GM21367 (cell line): ENCODE data around the gene HOMEZ.
A peak's percentile ranks its signal among the peaks of the same experiment; 100 is the strongest.

Experiments used
- ATAC-seq: cut with Tn5 transposase; IDR thresholded peaks from one replicate; pipeline ENCODE4 v1.9.1; 2021; ENCODE audit not compliant: unreplicated experiment

The HOMEZ gene

DNA sequence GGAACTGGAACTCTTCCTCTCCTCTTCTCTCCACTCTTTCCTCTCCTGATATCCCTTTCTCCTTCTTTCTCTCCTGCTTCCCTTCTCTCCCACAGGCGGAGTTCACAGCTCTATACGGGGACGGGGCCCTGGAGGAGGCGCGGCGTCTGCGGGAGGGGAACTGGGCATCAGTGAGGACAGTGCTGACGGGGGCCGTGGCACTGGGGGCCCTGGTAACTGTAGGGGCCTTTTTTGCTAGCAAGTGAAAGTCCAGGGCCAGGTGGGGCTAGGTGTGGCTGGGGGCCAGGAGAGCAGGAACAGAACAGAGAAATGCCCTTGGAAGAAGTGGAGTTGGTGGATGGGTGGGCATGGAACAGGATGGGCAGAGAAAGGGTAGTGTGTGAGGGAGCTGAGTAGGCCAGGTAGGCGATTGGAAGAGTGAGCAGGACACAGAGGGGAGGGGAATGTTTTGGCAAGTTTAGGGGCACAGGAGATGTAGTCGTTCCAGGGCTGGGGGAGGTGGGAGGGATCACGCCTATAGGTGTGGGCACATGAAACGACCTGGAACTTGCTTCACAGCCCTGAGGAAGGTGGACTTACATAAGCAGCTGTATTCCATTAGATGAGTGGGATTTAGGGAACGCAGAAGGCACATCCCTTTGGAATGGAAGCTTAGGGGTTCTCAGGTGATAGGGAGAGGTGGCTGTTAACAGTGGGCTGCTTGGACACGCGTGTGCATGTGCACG, 23.0 kb upstream of the HOMEZ start:
- no peak for ATAC-seq

DNA sequence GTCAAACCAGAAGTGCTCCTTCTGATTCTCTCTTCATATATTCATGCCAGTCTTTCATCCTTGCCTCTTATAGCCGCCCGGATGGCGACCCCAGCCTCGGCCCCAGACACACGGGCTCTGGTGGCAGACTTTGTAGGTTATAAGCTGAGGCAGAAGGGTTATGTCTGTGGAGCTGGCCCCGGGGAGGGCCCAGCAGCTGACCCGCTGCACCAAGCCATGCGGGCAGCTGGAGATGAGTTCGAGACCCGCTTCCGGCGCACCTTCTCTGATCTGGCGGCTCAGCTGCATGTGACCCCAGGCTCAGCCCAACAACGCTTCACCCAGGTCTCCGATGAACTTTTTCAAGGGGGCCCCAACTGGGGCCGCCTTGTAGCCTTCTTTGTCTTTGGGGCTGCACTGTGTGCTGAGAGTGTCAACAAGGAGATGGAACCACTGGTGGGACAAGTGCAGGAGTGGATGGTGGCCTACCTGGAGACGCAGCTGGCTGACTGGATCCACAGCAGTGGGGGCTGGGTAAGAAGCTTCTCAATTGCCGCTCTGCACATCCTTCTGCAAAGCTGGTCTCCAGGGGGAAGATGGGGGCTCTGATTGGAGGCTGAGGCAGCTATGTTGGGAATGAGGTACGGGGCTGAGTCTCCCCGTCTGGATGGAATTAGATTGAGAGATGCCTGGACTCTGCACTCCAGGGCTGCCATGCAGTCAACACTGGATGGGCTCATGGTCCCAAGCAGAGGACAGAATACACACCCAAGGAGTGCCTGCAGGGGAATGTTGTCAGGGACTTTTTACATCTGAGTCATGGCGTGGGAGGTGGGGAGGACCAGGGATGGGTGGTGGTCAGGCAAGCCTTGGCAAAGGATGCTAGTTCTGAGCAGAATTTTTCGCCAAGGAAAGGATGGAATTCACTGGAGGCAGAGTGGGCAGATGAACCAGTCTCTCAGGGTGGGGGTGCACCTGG, 22.0 kb upstream of the HOMEZ start:
- no peak for ATAC-seq

DNA sequence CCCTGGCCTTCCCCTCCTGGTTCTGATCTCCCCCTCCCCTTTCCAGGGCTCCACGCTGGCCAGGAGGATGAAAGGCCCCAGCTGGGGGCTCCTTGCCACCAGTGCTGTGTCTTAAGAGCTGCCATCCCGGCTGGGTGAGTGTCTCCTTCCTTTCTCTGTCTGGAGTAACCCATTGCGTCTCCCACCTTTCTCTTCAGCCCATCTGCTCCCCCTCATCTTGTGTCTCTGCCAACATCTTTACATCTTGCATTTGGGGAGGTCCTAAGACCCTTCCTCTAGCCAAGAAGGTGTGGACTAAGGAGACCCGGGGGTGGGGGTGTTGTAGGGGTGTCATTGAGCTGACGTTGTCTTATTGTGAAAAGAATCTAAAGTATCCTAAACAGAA, 21.2 kb upstream of the HOMEZ start:
- ATAC-seq, result no peak

DNA sequence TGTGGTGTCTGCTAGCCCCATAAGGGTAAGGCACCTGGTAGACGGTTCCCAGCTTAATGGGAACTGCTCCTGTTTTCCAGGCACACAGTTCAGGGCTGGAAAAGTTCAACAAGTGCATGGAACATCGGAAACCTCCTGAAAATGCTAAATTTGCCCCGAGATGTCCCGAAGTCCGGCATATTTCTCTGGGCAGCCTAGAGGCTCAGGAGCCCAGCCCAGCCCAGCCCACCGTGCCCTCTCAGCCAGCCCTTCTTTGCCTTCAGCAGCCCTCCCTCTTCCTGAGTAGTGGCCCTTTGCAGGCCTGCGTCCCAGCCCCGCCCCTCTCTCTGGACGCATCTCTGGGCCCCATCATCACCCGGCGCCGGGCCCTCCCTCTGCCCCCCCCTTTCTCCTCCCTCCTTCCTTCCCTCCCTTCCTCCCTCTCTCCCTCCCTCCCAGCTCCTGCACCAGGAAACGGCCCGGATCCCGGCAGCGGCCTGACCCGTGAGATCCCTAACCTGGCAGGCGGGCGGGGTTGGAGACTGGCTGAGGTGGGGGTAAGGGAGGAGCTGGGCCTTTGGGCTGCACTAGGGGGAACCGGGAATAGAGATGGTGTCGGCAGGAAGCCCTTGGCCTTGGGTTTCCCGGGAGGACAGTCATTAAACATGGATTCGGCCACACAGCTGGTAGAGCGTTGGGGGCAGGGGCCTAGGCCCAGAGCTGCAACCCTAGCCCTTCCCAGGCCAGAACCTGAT, 20.6 kb upstream of the HOMEZ start, which contains the start of gene BCL2L2:
TSS of gene BCL2L2 (plus strand) at position 422 of the 734 bp plus-strand sequence. CDS start 935 bp downstream, outside the sequence.
- peak; percentile 29 for ATAC-seq

DNA sequence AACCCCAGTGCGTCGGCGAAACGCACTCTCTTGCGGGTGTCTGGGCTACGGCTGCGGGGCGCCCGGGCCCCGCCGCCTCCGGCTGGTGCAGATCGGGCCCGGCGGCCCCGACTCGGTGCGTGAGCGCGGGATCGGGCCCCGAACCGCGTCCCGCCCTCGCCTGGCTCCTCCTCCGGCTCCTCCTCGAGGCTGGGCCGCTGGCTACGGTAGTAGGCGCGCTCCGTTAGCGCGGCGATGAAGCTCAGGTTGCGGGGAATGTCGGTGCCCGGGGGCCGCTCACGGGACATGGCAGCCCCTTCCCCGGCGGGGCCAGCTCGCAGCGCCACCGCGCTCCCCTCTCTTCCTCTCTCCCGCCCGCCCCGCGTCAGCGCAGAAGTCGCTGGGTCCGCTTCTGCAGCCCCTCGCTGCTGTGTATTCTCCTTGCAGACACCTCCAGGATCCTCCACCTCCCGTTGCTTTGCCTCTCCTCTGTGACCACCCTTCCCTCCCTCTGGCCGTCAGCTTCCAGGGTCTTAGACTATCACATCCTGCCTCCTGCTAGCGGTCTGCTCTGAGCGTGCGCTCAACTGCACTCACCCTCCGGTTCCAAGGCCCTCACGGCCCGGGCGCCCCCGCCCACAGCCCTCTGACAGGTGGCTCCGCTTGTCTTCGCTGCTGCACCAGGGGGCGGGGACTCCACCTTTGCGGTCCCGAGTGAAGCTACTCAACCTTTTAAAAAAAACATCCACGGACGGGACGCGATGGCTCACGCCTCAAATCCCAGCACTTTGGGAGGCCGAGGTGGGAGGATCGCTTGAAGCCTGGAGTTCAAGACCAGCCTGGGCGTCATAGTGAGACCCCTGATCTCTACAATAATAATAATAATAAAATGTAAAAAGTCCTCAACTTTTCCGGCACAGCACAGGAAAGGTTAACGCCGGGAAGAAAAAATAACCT, 16.6 kb upstream of the HOMEZ start, which contains the start of gene PPP1R3E:
TSS of gene PPP1R3E (minus strand) at position 570 of the 936 bp plus-strand sequence. CDS start at position 287, 283 bp downstream.
- peak; percentile 20 for ATAC-seq

DNA sequence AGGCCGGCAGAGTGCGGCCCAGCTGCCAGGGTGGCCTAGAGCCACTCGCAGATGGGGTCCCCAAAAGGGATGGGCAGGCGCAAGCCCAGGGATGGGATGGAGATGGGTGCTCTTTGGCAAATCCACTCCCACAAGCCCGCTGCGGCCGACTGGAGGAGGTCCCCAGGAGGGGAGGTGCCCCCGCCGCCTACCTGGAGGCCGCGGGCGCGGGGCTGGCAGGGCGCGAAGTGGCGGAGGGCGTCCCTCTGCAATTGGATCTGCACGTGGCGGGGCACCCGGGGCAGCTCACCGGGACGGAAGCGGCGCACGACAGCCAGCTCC, 16.0 kb upstream of the HOMEZ start:
- ATAC-seq, result peak; percentile 6

DNA sequence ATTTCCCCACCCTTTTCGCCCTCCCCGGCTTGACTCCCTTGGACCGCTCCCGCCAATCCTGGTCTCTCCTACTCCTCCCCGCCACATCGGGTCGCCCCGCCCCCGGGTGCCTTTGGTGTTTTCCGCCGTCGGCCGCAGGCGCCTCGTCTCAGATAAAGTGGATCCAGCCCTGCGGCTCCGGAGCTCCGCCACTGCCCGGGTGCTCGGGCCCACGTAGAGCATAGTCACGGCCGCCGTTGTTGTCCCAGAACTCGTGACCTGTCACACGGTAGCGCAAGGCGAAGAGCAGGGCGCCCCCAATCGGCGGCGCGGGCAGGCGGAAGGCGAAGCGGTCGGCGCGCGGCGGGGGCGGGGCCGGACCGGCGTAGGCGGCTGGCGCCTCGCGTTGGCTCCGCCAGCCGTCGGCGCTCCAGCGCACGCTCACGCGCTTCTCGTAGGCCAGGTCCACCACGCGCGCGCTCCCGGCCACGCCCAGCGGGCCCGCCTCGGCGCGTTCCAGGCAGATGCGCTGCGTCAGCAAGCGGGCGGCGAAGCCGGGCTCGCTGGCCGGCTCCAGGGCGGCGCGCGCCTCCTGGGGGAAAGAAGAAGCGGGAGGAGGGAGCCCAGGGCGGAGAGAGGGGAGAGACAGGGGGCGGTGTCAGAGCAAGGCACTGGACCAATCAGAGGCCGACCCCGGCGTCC, 15.5 kb upstream of the HOMEZ start:
- ATAC-seq, result peak; percentile 65

DNA sequence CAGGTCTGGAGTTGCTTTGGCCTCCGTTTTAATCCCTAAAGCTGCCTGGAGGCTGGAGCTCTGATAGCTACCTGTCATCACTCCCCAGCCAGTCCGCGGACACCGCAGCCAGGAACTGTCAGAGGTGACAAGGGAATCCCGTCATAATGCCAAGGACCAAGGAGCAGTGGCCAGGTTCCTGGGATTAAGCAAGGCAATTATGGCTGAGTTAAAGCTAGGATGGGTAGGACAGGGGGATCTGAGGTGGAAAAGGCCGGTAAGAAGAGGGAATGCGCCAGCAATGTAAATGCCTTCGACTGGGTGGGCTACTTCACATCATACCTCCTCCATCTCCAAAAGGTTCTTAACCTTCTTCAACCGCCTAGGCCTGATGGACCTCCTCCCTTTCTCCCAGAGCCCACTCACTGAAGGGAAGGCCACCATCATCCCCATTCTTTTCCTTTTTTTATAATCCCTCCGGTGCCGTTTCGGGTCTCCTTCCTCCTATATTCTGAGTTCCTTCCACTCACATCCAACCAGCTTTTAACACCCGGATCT, 14.8 kb upstream of the HOMEZ start:
- ATAC-seq, result no peak

DNA sequence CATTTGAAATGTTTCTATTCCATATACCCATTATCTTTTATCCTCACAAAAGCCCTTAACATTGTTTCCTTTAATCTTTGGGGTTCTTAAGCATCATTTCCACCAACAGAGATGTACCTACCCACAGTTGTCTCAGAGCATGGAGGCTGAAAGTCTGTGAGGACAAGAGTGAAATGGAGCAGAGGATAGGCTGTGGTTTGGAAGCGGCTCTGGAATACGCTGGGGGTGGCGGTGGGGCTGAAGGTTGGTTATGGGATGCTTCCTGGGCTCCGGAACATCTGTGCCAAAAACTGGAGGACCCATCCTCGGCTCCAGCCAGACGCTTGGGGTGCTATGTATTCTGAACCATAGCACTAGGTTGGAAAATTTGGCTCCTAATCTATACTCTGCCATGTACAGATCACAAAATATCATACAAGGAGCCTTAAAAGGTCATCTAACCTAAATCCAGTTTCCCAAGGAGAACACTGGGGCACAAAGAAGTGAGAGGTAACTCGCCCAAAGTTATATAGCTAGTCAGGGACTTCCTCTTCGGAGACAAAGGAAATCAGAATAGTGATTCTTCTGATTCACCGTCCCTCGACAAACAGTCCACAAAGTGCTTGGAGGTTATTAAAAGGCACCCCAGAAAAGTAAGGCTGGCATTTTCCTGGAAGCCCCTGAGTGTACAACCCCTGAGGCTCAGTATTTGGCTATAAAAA, 14.2 kb upstream of the HOMEZ start:
- no peak for ATAC-seq

DNA sequence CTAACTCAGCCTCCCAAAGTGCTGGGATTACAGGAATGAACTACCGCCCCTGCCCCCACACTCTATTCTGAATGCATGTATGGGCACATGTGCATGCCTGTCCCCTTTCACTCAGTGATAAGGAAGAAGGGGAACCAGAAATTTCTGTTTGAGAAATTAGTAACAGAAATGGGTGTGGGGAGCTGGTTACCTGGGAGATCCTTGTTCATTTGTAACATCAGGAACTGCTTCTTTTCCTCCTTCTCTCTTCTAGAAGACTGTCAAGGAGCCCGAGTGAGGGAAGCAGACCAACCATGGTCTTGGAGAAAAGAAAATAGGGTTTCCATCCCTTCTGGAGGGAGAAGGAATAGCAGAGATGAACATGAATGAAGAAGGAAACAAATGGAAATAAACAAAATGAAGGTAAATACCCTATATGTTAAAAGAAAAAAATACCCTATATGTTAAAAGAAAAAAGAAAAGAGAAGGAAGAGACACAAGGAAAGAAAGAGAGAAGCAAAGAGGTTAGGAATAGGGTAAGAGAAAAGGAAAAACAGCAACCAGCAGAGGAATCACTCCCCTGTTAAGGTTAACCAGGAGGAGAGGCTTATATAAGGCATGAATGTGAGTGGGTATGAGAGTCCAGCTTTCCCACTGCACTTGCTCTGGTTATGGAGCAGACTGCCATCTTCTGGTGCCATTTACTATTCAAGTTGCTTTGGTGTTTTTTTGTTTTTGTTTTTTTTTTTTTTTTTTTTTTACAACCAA, 13.5 kb upstream of the HOMEZ start:
- no peak for ATAC-seq

DNA sequence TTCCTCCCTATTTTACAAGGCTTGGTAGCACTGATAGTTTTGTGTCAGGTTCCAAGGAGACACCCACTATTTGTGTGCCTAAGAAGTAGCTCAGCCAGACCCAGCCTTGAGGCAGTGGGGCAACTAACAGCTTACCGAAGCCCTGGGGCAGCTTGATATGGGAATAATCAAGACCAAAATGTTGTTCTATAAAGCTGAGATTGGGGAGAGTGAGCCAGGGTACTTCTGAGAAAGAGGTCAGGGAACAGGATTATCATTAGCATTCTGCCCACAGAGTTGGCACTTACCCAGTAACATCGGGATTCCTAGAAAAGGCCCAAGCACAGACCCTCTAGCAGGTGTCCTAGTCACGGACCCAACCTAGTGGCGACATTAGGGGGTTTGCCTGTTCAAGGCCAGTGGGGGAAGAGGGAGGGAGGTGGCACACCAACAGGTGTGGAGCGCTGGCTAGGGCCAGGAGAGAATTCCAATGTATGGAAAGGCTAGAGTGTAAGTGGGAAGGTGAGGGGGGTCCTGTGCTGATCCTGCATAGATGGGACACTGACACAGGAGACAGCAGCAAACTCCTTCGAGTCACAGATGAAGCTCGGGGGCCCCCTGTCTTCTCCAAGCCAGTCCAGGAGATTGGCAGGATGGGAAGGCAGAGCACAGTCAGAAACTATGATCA, 11.8 kb upstream of the HOMEZ start:
- ATAC-seq, result no peak

DNA sequence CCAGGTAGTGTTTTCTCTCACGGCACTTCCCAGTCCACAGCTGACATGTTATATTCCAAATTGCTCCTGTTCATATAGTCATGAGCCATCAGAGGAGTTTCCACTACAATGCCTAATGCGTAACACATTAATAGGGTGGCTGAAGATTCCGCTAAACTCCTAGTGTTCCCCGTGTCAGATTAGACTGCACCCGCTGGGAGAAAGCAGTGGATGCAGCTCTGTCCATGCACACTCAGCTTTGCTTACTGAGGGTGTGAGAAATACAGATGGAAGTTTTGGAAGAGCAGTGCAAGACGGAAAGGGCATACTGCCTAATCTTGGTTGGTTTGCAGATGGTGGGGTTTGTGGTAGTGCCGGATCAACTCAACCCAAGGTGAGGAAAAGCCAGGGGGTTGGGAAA, 11.2 kb upstream of the HOMEZ start:
- ATAC-seq, result no peak

DNA sequence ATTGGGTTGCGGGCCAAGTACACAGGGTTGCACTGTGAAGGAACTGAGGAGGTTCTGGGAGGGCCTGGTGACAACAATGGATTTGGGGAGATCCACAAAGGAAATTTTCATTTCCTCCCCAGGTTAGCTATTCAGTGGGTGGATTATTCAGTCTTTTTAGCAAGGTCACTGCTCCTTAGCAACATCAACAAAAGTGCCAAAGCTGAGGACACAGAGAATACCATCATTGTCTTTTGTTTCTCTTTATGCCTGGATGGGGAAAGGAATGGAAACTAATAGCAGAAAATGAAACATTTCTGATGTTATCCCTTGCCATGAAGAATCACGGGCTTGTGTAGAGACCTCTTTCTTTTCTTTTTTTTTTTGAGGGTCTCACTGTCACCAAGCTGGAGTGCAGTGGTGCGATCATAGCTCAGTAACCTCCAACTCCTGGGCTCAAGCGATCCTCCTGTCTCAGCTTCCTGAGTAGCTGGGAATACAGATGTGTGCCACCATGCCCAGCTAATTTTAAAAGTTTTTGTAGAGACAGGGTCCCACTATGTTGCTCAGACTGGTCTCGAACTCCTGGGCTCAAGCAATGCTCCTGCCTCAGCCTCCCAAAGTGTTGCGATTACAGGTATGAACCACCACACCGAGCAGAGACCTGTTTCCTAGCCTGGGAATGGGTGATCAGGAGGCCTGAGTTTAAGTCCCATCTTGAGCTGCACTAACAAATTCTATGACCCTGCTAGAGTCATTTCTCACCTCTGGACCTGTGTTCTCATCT, 10.3 kb upstream of the HOMEZ start:
- ATAC-seq, result no peak

DNA sequence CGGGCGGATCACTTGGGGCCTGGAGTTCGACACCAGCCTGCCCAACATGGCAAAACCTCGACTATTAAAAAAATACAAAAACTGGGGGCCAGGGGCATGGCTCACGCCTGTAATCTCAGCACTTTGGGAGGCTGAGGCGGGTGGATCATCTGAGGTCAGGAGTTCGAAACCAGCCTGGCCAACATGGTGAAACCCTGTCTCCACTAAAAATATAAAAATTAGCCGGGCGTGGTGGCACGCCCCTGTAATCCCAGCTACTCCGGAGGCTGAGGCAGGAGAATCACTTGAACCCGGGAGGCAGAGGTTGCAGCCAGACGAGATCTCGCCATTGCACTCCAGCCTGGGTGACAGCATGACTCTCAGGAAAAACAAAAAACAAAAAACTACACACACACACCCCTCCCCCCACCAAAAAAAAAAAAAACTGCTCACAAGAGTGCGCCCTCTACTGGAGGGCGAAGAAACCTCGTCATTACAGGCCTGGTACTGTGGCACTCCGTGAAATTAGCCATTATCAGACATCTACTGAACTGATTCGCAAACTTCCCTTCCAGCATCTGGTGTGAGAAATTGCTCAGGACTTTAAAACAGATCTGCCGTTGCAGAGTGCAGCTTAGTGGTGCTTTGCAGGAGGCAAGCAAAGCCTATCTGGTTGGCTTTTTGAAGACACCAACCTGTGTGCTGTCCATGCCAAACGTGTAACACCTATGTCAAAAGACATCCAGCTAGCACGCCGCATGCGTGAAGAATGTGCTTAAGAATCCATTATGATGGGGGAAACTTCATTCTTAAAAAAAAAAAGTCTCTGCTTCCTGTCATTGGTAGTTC, 9.0 kb upstream of the HOMEZ start:
- ATAC-seq, result no peak

DNA sequence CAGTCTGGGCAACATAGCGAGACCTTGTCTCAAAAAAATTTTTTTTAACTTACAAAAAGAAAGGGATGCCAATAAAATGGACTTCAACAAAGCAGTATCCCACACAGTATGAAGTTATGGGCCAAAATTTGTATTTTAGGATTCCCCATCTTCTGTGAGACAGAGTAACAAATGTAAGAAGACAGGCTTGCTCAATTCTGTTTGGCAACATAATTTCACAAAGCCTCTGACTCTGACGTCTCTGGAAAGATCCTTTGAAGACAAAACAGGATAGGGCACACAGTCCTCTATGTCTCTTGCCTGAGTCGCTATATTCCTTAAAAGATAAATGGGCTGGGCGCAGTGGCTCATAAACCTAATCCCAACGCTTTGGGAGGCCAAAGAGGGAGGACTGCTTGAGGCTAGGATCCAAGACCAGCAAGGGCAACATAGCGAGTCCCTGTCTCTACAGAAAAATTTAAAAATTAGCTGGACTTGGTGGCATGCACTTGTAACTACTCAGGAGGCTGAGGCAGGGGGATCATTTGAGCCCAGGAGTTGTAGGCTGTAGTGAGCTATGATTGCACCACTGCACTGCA, 1.1 kb upstream of the HOMEZ start:
- no peak for ATAC-seq
